GM12872 (cell line): ENCODE data around the gene FAM118B.

Experiments used
- CTCF ChIP-seq: IDR thresholded peaks from 3 replicates; pipeline ENCODE4 v1.5.1; 2011; ENCODE audit warnings: low read depth, mild to moderate bottlenecking, low read length, moderate library complexity; ENCODE audit not compliant: insufficient read depth

Gene FAM118B

DNA sequence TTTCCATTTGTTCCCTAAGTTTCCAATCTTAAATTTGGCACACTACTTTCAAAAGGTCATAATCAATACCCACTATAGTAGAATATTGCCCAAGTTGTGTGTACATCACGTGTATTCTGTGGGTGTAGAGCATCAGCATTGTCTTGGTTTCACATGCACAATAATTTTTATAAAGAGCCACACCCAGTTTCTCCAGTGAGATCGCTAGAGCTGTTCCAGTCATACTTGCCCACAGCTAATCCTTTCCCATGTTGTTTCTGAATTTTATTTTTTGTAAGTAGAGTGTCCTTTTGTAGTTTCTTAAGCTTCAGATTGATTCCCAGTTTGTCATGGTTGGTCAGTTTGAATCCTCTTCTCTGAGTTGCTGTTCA lies 13.7 kb downstream of the FAM118B start:
- TF ChIP-seq CTCF: no peak

- no peak for TF ChIP-seq CTCF
These were observed 14.9 kb downstream of the FAM118B start for GRCh38 chr11:126226334-126227084.

- no peak for TF ChIP-seq CTCF
These were observed 18.4 kb downstream of the FAM118B start for GRCh38 chr11:126229858-126230540.

DNA sequence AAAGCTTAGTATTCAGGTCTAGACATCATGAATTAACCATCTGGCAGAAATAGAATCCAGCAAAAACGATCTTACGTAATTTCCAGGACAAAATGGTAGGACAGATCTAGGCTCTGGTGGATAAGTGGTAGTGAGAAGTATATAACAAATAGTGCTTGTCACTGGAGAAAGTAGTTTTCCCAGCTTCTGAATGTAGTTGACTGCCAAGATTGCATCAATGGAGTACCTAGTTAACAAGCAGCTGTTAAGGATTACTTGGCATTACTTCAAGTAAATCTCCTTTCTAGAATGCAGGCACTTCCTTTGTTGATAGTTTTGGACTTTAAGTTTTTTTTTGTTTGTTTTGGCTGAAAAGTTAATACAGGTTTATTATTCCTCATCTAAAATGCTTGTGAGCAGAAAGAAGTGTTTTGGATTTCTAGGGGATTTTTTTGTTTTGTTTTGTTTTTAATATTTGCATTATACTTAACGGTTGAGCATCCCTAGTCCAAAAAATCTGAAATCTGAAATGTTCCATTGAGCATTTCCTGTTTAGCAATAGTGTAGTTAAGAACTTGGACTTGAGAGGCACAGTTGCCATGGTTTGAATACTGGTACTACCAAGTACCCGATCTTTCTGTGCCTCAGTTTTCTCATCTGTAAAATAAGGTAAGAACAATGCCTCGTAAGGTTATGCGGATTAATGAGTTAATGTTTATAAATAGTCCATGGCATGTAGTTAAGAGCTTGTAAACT lies 20.3 kb downstream of the FAM118B start:
- no peak for TF ChIP-seq CTCF

DNA sequence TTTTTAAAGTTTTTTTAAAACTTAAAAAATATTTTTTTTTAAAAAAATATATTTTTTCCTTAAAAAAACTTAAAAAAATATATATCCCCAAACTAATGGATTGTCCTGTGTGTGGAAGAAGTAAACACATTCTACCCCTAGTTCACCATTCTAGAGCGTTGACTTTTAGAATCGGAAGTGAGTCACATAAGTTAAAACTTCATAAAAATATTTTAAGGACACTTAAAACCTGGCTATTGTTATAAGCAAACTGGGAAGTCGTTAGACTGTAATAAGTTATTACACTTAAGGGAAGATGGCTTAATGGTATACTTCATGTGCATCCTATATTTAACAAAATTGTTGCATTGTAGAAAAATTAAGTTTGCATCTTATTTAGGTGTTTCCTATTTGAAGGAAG lies 21.1 kb downstream of the FAM118B start:
- no peak for TF ChIP-seq CTCF

DNA sequence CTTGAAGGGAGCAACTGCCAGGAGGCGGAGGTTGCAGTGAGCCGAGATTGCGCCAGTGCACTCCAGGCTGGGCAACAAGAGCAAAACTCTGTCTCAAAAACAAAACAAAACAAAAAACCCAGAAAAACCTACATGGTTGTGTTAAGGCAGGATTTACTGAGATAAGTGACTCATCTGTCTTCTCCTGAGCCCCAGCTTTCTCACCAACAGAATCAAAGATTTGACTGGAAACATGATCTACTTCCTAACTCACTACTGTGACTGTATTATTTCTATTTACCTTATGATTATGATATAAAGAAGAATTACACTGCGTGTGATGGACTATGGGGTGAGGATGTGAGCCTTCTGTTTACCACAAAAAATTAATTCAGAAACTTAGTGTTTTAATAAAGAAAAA lies 21.8 kb downstream of the FAM118B start:
- no peak for TF ChIP-seq CTCF

- no peak for TF ChIP-seq CTCF
These were observed 35.1 kb downstream of the FAM118B start for GRCh38 chr11:126246636-126247035.
